Adipocyte (in vitro differentiated cells): ENCODE results near the gene THSD7B.

Source experiments
- DNase-seq: peaks from one replicate; pipeline ENCODE4 v3.0.0-alpha.2; 2015; ENCODE audit warnings: low read depth
- H3K27me3 ChIP-seq: replicated peaks from 2 replicates; pipeline ENCODE4 v1.7.0; 2013; ENCODE audit warnings: mild to moderate bottlenecking, low read length, moderate library complexity; ENCODE audit not compliant: control insufficient read depth, insufficient read depth
- H3K36me3 ChIP-seq: 2 replicates; pipeline ENCODE4 v1.7.0; 2013; ENCODE audit warnings: low read length, mild to moderate bottlenecking, moderate library complexity; ENCODE audit not compliant: control insufficient read depth, insufficient read depth, severe bottlenecking
- H3K4me1 ChIP-seq: 2 replicates; pipeline ENCODE4 v1.7.0; 2013; ENCODE audit warnings: mild to moderate bottlenecking, low read length, moderate library complexity; ENCODE audit not compliant: control insufficient read depth, insufficient read depth
- H3K4me3 ChIP-seq: 2 replicates; pipeline ENCODE4 v1.7.0; 2013; ENCODE audit warnings: mild to moderate bottlenecking, low read length, moderate library complexity
- H3K9ac ChIP-seq: 2 replicates; pipeline ENCODE4 v1.7.0; 2013; ENCODE audit warnings: mild to moderate bottlenecking, low read length, moderate library complexity
- H3K9me3 ChIP-seq: 2 replicates; pipeline ENCODE4 v1.7.0; 2013; ENCODE audit warnings: mild to moderate bottlenecking, low read length, moderate library complexity; ENCODE audit not compliant: control insufficient read depth

THSD7B gene

GRCh38 chr2:137178951-137179377 lies 413.6 kb downstream of the THSD7B start:
- Histone ChIP-seq H3K27me3 (no peaks in the 10 kb centered on the region), H3K36me3 (no peaks in the 10 kb centered on the region), H3K9ac (peak overlapping the region; percentile 70), H3K4me3 (peak overlapping the region; percentile 59), H3K9me3 (no peaks in the 10 kb centered on the region), H3K4me1 (peaks cover 14% of the 10 kb centered on the region)
- peak; percentile 60 for DNase-seq

- H3K9ac ChIP-seq, result peak overlapping the region; percentile 70
- H3K36me3 ChIP-seq, result no peaks in the 10 kb centered on the region
- no peak for DNase-seq
These were observed 414.2 kb downstream of the THSD7B start for GRCh38 chr2:137179542-137179941.

GRCh38 chr2:137180012-137180411 lies 414.7 kb downstream of the THSD7B start:
- no peaks in the 10 kb centered on the region for H3K27me3 ChIP-seq
- H3K4me1 ChIP-seq, result peaks cover 14% of the 10 kb centered on the region
- H3K4me3 ChIP-seq, result no peak overlapping the region
- DNase-seq, result no peak
- no peaks in the 10 kb centered on the region for H3K36me3 ChIP-seq
- H3K9me3 ChIP-seq, result no peaks in the 10 kb centered on the region
- H3K9ac ChIP-seq, result no peak overlapping the region

More at GRCh38 chr2:137179542-137179941, 414.2 kb downstream of the THSD7B start:
- Histone ChIP-seq H3K4me1 (peaks cover 14% of the 10 kb centered on the region), H3K9me3 (no peaks in the 10 kb centered on the region), H3K4me3 (peak overlapping the region; percentile 59), H3K27me3 (no peaks in the 10 kb centered on the region)

- H3K9me3 ChIP-seq, result no peaks in the 10 kb centered on the region
- H3K4me3 ChIP-seq, result no peak overlapping the region
- DNase-seq, result no peak
These were observed 416.0 kb downstream of the THSD7B start for GRCh38 chr2:137181370-137181769.

GRCh38 chr2:137182071-137182470 lies 416.7 kb downstream of the THSD7B start:
- Histone ChIP-seq H3K9ac (no peak overlapping the region), H3K9me3 (no peaks in the 10 kb centered on the region), H3K4me1 (peaks cover 14% of the 10 kb centered on the region), H3K4me3 (no peak overlapping the region), H3K36me3 (no peaks in the 10 kb centered on the region), H3K27me3 (no peaks in the 10 kb centered on the region)
- DNase-seq, result no peak

More at GRCh38 chr2:137181370-137181769, 416.0 kb downstream of the THSD7B start:
- Histone ChIP-seq H3K27me3 (no peaks in the 10 kb centered on the region), H3K36me3 (no peaks in the 10 kb centered on the region), H3K4me1 (peaks cover 14% of the 10 kb centered on the region), H3K9ac (no peak overlapping the region)

- Histone ChIP-seq H3K9me3 (no peaks in the 10 kb centered on the region), H3K9ac (no peak overlapping the region), H3K4me3 (no peak overlapping the region), H3K36me3 (no peaks in the 10 kb centered on the region), H3K4me1 (peaks cover 9% of the 10 kb centered on the region), H3K27me3 (no peaks in the 10 kb centered on the region)
- no peak for DNase-seq
These were observed 418.0 kb downstream of the THSD7B start for GRCh38 chr2:137183206-137183898.

GRCh38 chr2:137185378-137186078 lies 420.2 kb downstream of the THSD7B start:
- H3K4me1 ChIP-seq, result peaks cover 3% of the 10 kb centered on the region
- no peak overlapping the region for H3K9ac ChIP-seq
- H3K36me3 ChIP-seq, result no peaks in the 10 kb centered on the region
- H3K27me3 ChIP-seq, result no peaks in the 10 kb centered on the region
- DNase-seq, result no peak
- H3K9me3 ChIP-seq, result no peaks in the 10 kb centered on the region
- no peak overlapping the region for H3K4me3 ChIP-seq

GRCh38 chr2:137187216-137187615 lies 421.9 kb downstream of the THSD7B start:
- Histone ChIP-seq H3K4me3 (no peak overlapping the region), H3K27me3 (no peaks in the 10 kb centered on the region), H3K9ac (no peak overlapping the region), H3K36me3 (no peaks in the 10 kb centered on the region), H3K9me3 (no peaks in the 10 kb centered on the region), H3K4me1 (peaks cover 12% of the 10 kb centered on the region)
- DNase-seq, result no peak

- H3K36me3 ChIP-seq, result no peaks in the 10 kb centered on the region
- DNase-seq, result no peak
- H3K9ac ChIP-seq, result no peak overlapping the region
- peaks cover 21% of the 10 kb centered on the region for H3K4me1 ChIP-seq
- H3K4me3 ChIP-seq, result no peak overlapping the region
- H3K27me3 ChIP-seq, result no peaks in the 10 kb centered on the region
- H3K9me3 ChIP-seq, result no peaks in the 10 kb centered on the region
These were observed 425.3 kb downstream of the THSD7B start for GRCh38 chr2:137190411-137191195.

GRCh38 chr2:137192366-137193310 lies 427.3 kb downstream of the THSD7B start:
- no peak overlapping the region for H3K9ac ChIP-seq

More at GRCh38 chr2:137192366-137193310, 427.3 kb downstream of the THSD7B start:
- Histone ChIP-seq H3K4me1 (peaks cover 21% of the 10 kb centered on the region), H3K9me3 (no peaks in the 10 kb centered on the region), H3K4me3 (no peak overlapping the region), H3K27me3 (no peaks in the 10 kb centered on the region), H3K36me3 (no peaks in the 10 kb centered on the region)
- peak; percentile 22 for DNase-seq
